ENCODE data around the gene LRP5. TPM values are rescaled to one million over a fixed set of nuclear protein-coding genes. Genes with fewer than 3 reads are reported as not detected.

LRP5 gene
- total and polyA plus RNA-seq, 2 experiments from 2014 or later = 26.9 to 51.1 TPM

- H4K20me1 ChIP-seq (replicated peaks; ENCODE audit: insufficient read depth) = no peaks in the 10 kb centered on the region
- H3K9me2 ChIP-seq (ENCODE audit: insufficient read depth) = no peaks in the 10 kb centered on the region
- no peaks in the 10 kb centered on the region for H3K36me3 ChIP-seq (ENCODE audit: insufficient read depth)
- no peaks in the 10 kb centered on the region for H3K4me1 ChIP-seq (ENCODE audit: insufficient read depth)
- Mint-ChIP-seq H3K27ac (no peak overlapping the region), H3K36me3 (ENCODE audit: low read depth) (0 out of 3 replicates have a peak, but pooled peaks cover under 1% of the 10 kb centered on the region), H3K4me3 (no peak overlapping the region), H3K9me3 (peaks cover under 1% of the 10 kb centered on the region; the same call in 1 of the 3 replicates), H3K27me3 (ENCODE audit: insufficient read depth, low read depth, poor library complexity) (peaks cover 7% of the 10 kb centered on the region), H3K4me1 (no peaks in the 10 kb centered on the region)
- DNase-seq (ENCODE audit: low spot score) (peak; percentile 85), ATAC-seq (peak; percentile 98)
- H3K27me3 ChIP-seq (ENCODE audit: insufficient read depth) = no peaks in the 10 kb centered on the region
- H3K79me2 ChIP-seq (replicated peaks; ENCODE audit: insufficient read depth) = no peaks in the 10 kb centered on the region
- H3F3A ChIP-seq (replicated peaks; ENCODE audit: low read depth) = no peaks in the 10 kb centered on the region
- peak overlapping the region; percentile 87; the same call in 1 of the 2 replicates for H2AFZ ChIP-seq
- no peak overlapping the region for H3K27ac ChIP-seq (ENCODE audit: low read depth)
- H3K4me3 ChIP-seq = no peak overlapping the region
- peak; percentile 96 to 98 for TF ChIP-seq CTCF (conservative IDR thresholded peaks at IDR 0.05; ENCODE audit: low read depth in 2 of 2)
- TF ChIP-seq CREB1 (CRISPR knock-in tag; IDR thresholded peaks at IDR 0.05; ENCODE audit: low read depth) = no peak
- no peak for TF ChIP-seq ZNF331 (CRISPR knock-in tag; IDR thresholded peaks at IDR 0.05; ENCODE audit: low read depth)
- no peak overlapping the region for H3K4me2 ChIP-seq
Measured at GRCh38 chr11:68297812-68298658, 14.4 kb upstream of the LRP5 start.

GRCh38 chr11:68298659-68299516 lies 13.5 kb upstream of the LRP5 start:
- no peak for ATAC-seq

More at GRCh38 chr11:68298659-68299516, 13.5 kb upstream of the LRP5 start:
- no peaks in the 10 kb centered on the region for H3K4me1 ChIP-seq (ENCODE audit: insufficient read depth)
- Mint-ChIP-seq H3K4me3 (no peak overlapping the region), H3K4me1 (no peaks in the 10 kb centered on the region), H3K36me3 (ENCODE audit: low read depth) (peaks cover 9% of the 10 kb centered on the region; the same call in 2 of the 3 replicates), H3K27ac (no peak overlapping the region), H3K9me3 (peaks cover 9% of the 10 kb centered on the region), H3K27me3 (ENCODE audit: insufficient read depth, low read depth, poor library complexity) (peaks cover 7% of the 10 kb centered on the region)
- no peaks in the 10 kb centered on the region for H4K20me1 ChIP-seq (replicated peaks; ENCODE audit: insufficient read depth)
- H3K4me2 ChIP-seq = no peak overlapping the region
- H3K4me3 ChIP-seq = no peak overlapping the region
- H3K79me2 ChIP-seq (replicated peaks; ENCODE audit: insufficient read depth) = no peaks in the 10 kb centered on the region
- 0 out of 2 replicates have a peak, but pooled peaks cover 2% of the 10 kb centered on the region for H3K9me2 ChIP-seq (ENCODE audit: insufficient read depth)
- TF ChIP-seq POLR2AphosphoS5 (IDR thresholded peaks at IDR 0.05; ENCODE audit: low read depth) (no peak), CREB1 (CRISPR knock-in tag; IDR thresholded peaks at IDR 0.05; ENCODE audit: low read depth) (no peak), ZNF114 (CRISPR knock-in tag; IDR thresholded peaks at IDR 0.05) (no peak), ZNF462 (CRISPR knock-in tag; IDR thresholded peaks at IDR 0.05) (no peak), JUNB (IDR thresholded peaks at IDR 0.05; ENCODE audit: unreplicated experiment) (no peak)
- no peaks in the 10 kb centered on the region for H3K27me3 ChIP-seq (ENCODE audit: insufficient read depth)
- H2AFZ ChIP-seq = peak overlapping the region; percentile 14; the same call in 1 of the 2 replicates
- no peak for DNase-seq (ENCODE audit: low spot score)
- no peaks in the 10 kb centered on the region for H3F3A ChIP-seq (replicated peaks; ENCODE audit: low read depth)
- H3K27ac ChIP-seq (ENCODE audit: low read depth) = no peak overlapping the region
- no peaks in the 10 kb centered on the region for H3K36me3 ChIP-seq (ENCODE audit: insufficient read depth)
